GM15510 (cell line): ENCODE results near the gene RPL36AL.

Experiments used
- POLR2A ChIP-seq: IDR thresholded peaks from 3 replicates; pipeline ENCODE4 v1.6.1; 2011; ENCODE audit warnings: borderline replicate concordance; ENCODE audit not compliant: insufficient read length; ENCODE audit errors: extremely low read depth

RPL36AL gene

GRCh38 chr14:49623941-49624839, 3.8 kb upstream of the RPL36AL start:
- TF ChIP-seq POLR2A, result no peak

- TF ChIP-seq POLR2A, result no peak
Observed at GRCh38 chr14:49623387-49623786, 3.0 kb upstream of the RPL36AL start.

GRCh38 chr14:49622022-49622607, 1.7 kb upstream of the RPL36AL start:
- no peak for TF ChIP-seq POLR2A

- no peak for TF ChIP-seq POLR2A
Observed at GRCh38 chr14:49621114-49621881, 872 bp upstream of the RPL36AL start.

- TF ChIP-seq POLR2A, result no peak
Observed at GRCh38 chr14:49619730-49620129, 696 bp downstream of the RPL36AL start.

GRCh38 chr14:49617852-49618519, 2.4 kb downstream of the RPL36AL start:
- no peak for TF ChIP-seq POLR2A

- no peak for TF ChIP-seq POLR2A
Observed at GRCh38 chr14:49615776-49616175, 4.7 kb downstream of the RPL36AL start.

GRCh38 chr14:49614196-49614595, 6.2 kb downstream of the RPL36AL start:
- TF ChIP-seq POLR2A, result no peak

GRCh38 chr14:49612671-49613070, 7.8 kb downstream of the RPL36AL start:
- no peak for TF ChIP-seq POLR2A

- no peak for TF ChIP-seq POLR2A
Observed at GRCh38 chr14:49612251-49612650, 8.2 kb downstream of the RPL36AL start.

GRCh38 chr14:49607583-49607982, 12.8 kb downstream of the RPL36AL start:
- no peak for TF ChIP-seq POLR2A

- peak; percentile 85 for TF ChIP-seq POLR2A
Observed at GRCh38 chr14:49598485-49599300, 21.7 kb downstream of the RPL36AL start, which contains the start of gene LRR1. LRR1 (plus strand) TSS chr14:49598940; CDS start chr14:49599021, 81 bp downstream.

GRCh38 chr14:49598189-49598484, 22.3 kb downstream of the RPL36AL start:
- no peak for TF ChIP-seq POLR2A
